Activated T-cell treated with anti-CD3 and anti-CD28 coated beads, Interleukin-2, amount 50 U/mL, for 72 hours (primary cell): Measurements from ENCODE around the gene ASTL. TPM values are rescaled to one million over a fixed set of nuclear protein-coding genes. Genes with fewer than 3 reads are reported as not detected.
A peak's percentile ranks its signal among the peaks of the same experiment; 100 is the strongest.

Experiments
- ATAC-seq, 2 donors: fragments of 150-1000 bp; cut with Tn5 transposase; replicated peaks in 1 of 2; 2 replicates each; pipeline ENCODE4 v1.10.0; 2021; ENCODE audit warnings: moderate library complexity in 2 of 2, mild to moderate bottlenecking in 1 of 2
- DNase-seq, 2 donors: peaks; one replicate each; pipeline ENCODE4 v3.0.0; 2021 to 2022; ENCODE audit warnings: mixed read lengths in 1 of 2
- H3K27ac Mint-ChIP-seq: one replicate; pipeline ENCODE4 v1.8.0; 2022; ENCODE audit warnings: mild to moderate bottlenecking, moderate library complexity, mixed read lengths
- H3K27me3 Mint-ChIP-seq: one replicate; pipeline ENCODE4 v1.8.0; 2022; ENCODE audit warnings: low read depth, mixed read lengths
- H3K36me3 Mint-ChIP-seq, 2 donors: one replicate each; pipeline ENCODE4 v1.8.0; 2022; ENCODE audit warnings: mixed read lengths in 2 of 2, mild to moderate bottlenecking in 1 of 2; ENCODE audit not compliant: insufficient read depth in 2 of 2
- H3K4me1 Mint-ChIP-seq: one replicate; pipeline ENCODE4 v1.8.0; 2022; ENCODE audit warnings: low read depth, mixed read lengths
- H3K4me3 Mint-ChIP-seq, 2 donors: one replicate each; pipeline ENCODE4 v1.8.0; 2022; ENCODE audit warnings: mild to moderate bottlenecking in 2 of 2, mixed read lengths in 2 of 2, moderate library complexity in 2 of 2
- H3K9me3 Mint-ChIP-seq, 2 donors: one replicate each; pipeline ENCODE4 v1.8.0; 2022; ENCODE audit warnings: mixed read lengths in 2 of 2
- total RNA-seq, 2 donors: library from RNA; stranded (reverse); gene quantifications; one replicate each; pipeline ENCODE4 v1.2.3, GENCODE V29; 2022

Gene ASTL
- total RNA-seq, 2 donors from 2014 or later: 8.1 to 9.1 TPM

DNA sequence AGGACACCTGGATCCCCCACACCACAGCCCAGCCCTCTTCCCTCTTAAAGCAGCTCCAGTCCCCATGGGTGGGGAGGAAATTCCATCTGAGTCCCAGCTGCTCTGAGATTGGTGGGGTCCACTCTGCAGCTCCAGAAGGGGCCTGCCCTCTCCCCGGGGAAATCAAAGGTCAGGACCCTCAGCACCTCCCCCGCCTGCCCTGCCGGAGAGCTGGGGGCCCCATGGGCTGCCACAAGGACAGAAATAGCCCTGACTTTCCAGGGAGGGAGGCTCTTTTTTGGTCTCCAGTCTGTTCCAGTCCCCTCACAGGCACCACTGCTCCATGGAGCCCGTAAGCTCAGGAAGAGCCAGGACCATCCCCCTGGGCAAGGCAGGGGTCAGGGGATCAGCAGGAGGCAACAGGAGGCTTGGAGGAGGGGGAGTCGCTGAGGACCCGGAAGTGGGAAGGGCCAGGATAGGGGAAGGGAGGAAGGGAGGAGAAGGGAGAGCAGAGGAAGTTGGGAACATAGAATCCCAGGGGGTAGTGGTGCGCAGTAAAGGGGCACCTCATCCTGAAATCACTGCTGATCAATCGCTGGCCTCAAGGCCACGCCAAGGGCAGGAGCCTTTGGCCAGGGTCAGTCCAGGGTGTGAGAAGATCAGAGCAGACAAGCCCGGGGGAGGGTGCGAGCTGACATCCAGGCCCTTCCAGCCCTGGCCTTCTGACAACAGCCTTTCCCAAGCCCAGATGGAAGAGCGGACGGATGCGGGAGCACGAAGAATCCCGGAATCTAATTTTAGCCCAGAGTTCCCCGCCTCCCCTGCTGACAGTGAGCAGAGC is 29.6 kb downstream of the ASTL start:
- no peak for DNase-seq
- H3K27ac Mint-ChIP-seq: no peak overlapping the region
- no peak overlapping the region for H3K4me3 Mint-ChIP-seq
- H3K27me3 Mint-ChIP-seq: no peaks in the 10 kb centered on the region
- no peaks in the 10 kb centered on the region for H3K4me1 Mint-ChIP-seq
- no peak for ATAC-seq
- peaks cover 6 to 15% of the 10 kb centered on the region in 2 donors for H3K36me3 Mint-ChIP-seq
- H3K9me3 Mint-ChIP-seq: peaks cover 2 to 10% of the 10 kb centered on the region in 2 donors

- H3K4me3 Mint-ChIP-seq: no peak overlapping the region
- peaks cover 2 to 10% of the 10 kb centered on the region in 2 donors for H3K9me3 Mint-ChIP-seq
- DNase-seq (no peak), ATAC-seq (no peak)
- H3K36me3 Mint-ChIP-seq: peaks cover 6 to 15% of the 10 kb centered on the region in 2 donors
- H3K27me3 Mint-ChIP-seq: no peaks in the 10 kb centered on the region
- no peak overlapping the region for H3K27ac Mint-ChIP-seq
- H3K4me1 Mint-ChIP-seq: no peaks in the 10 kb centered on the region
These were observed 30.2 kb downstream of the ASTL start for GRCh38 chr2:96108151-96108540.

- Mint-ChIP-seq H3K27me3 (no peaks in the 10 kb centered on the region), H3K4me3 (no peak overlapping the region), H3K27ac (no peak overlapping the region), H3K36me3 (peaks cover 6 to 15% of the 10 kb centered on the region in 2 donors), H3K4me1 (no peaks in the 10 kb centered on the region), H3K9me3 (peaks cover 2 to 10% of the 10 kb centered on the region in 2 donors)
- no peak for ATAC-seq
- DNase-seq: no peak
These were observed 30.6 kb downstream of the ASTL start for GRCh38 chr2:96107708-96108065.

- no peak for ATAC-seq
- H3K4me3 Mint-ChIP-seq: no peak overlapping the region
- no peak overlapping the region for H3K27ac Mint-ChIP-seq
These were observed 31.2 kb downstream of the ASTL start for GRCh38 chr2:96106991-96107707.

DNA sequence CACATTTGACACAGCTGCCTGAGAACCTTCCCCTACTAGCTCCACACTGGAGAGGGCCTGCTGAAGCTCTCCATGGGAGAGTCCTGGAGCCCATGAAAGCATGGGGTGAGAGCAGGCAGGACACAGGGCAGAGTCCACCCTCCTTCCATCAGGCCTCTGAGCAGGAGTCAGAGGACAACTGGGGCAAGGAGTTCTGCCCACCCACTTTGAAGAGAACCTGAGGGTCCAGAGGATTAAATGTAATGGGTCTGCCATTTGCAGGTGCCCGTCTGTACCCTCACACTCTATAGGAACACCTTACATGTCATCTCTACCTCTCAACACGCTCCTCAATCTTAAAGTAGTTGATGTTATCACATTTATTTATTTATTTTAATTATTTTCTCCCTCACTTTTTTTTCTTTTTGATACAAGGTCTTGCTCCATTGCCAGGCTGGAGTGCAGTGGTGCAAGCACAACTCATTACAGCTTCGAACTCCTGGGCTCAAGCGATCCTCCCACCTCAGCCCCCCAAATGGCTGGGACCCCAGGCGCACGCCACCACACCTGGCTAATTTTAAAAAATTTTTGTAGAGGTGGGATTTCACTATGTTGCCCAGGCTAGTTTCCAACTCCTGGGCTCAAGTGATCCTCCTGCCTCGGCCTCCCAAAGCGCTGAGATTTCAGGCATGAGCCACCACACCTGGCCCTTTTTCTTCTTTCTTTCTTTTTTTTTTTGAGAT is 32.1 kb downstream of the ASTL start:
- no peak for ATAC-seq
- no peak for DNase-seq

More at GRCh38 chr2:96106991-96107707, 31.2 kb downstream of the ASTL start:
- Mint-ChIP-seq H3K4me1 (no peaks in the 10 kb centered on the region), H3K36me3 (peaks cover 6 to 15% of the 10 kb centered on the region in 2 donors), H3K27me3 (no peaks in the 10 kb centered on the region), H3K9me3 (peaks cover 2 to 10% of the 10 kb centered on the region in 2 donors)
- DNase-seq: no peak

GRCh38 chr2:96105152-96105915 is 33.0 kb downstream of the ASTL start:
- Mint-ChIP-seq H3K9me3 (peaks cover 2 to 10% of the 10 kb centered on the region in 2 donors), H3K4me3 (no peak overlapping the region), H3K27me3 (no peaks in the 10 kb centered on the region), H3K27ac (no peak overlapping the region), H3K36me3 (peaks cover 6 to 15% of the 10 kb centered on the region in 2 donors), H3K4me1 (no peaks in the 10 kb centered on the region)
- no peak for ATAC-seq
- no peak for DNase-seq

More for the DNA sequence above, 32.1 kb downstream of the ASTL start:
- no peaks in the 10 kb centered on the region for H3K27me3 Mint-ChIP-seq
- H3K36me3 Mint-ChIP-seq: peaks cover 6 to 15% of the 10 kb centered on the region in 2 donors
- no peak overlapping the region for H3K4me3 Mint-ChIP-seq
- peaks cover 2 to 10% of the 10 kb centered on the region in 2 donors for H3K9me3 Mint-ChIP-seq
- no peak overlapping the region for H3K27ac Mint-ChIP-seq
- no peaks in the 10 kb centered on the region for H3K4me1 Mint-ChIP-seq

GRCh38 chr2:96104487-96104861 is 33.8 kb downstream of the ASTL start:
- Mint-ChIP-seq H3K9me3 (peaks cover 2 to 10% of the 10 kb centered on the region in 2 donors), H3K27ac (no peak overlapping the region), H3K4me3 (no peak overlapping the region), H3K36me3 (peaks cover 6 to 15% of the 10 kb centered on the region in 2 donors), H3K27me3 (no peaks in the 10 kb centered on the region), H3K4me1 (no peaks in the 10 kb centered on the region)
- no peak for DNase-seq
- no peak for ATAC-seq

DNA sequence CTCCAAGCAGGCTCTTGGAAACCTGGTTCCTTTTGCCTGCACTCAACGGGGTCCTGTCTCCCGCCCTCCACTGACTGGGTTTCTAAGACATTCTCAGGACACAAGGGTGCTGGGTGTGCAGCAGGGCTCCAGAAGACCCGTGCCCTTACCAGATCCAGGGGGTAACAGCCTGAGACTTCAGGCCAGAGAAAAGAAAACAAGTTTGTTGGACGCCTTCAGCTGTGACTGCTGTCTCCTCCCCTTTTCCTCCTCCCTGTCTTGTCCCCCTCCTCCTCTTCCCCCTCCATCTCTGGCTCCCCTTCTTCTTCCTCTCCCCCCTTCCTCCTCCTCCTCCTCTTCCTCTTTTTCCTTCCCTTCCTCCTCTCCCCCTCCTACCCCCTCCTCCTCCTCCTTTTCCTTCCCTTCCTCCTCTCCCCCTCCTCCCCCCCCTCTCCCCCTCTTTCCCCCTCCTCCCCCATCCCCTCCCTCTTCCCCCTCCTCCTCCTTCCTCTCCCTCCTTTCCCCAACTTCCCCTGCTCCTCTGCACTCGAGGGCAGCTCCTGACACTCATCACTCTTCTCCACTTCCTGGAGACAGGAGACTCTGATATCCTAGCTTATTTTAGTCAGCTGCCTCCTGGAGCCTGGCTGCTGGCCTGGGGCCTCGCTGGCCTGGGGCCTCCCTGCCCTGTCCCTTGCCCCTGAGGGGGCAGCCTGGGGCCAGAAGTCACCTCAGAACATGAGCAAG is 34.4 kb downstream of the ASTL start:
- no peaks in the 10 kb centered on the region for H3K27me3 Mint-ChIP-seq
- no peaks in the 10 kb centered on the region for H3K4me1 Mint-ChIP-seq
- ATAC-seq (no peak), DNase-seq (no peak)
- no peak overlapping the region for H3K4me3 Mint-ChIP-seq
- peaks cover 2 to 10% of the 10 kb centered on the region in 2 donors for H3K9me3 Mint-ChIP-seq
- peaks cover 6 to 15% of the 10 kb centered on the region in 2 donors for H3K36me3 Mint-ChIP-seq
- H3K27ac Mint-ChIP-seq: no peak overlapping the region

DNA sequence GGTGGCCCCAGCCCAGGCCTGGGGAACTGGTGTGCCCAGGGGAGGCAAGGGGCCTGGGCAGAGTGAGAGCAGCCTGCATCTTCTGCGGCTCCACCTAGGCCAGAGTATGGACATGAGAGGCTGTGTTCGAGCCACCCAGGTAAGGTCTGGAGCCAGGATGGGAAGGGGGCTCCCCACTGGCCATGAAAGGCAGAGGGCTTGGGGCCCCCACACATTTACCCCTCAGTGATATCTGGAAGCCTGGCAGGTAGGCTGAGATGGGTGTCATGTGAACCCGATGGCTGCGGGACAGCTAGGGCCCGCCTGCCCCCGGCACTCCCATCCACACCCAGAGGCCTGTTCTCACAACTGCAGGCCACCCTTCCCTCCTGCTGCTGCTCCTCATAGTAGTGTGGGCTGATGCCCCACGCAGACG is 35.1 kb downstream of the ASTL start:
- no peak overlapping the region for H3K27ac Mint-ChIP-seq
- no peaks in the 10 kb centered on the region for H3K4me1 Mint-ChIP-seq
- DNase-seq: no peak

GRCh38 chr2:96102596-96103186 is 35.6 kb downstream of the ASTL start:
- no peak for DNase-seq
- no peaks in the 10 kb centered on the region for H3K27me3 Mint-ChIP-seq
- H3K4me3 Mint-ChIP-seq: no peak overlapping the region

More for the DNA sequence above, 35.1 kb downstream of the ASTL start:
- peak in 1 of 2 donors; percentile 22 for ATAC-seq
- H3K9me3 Mint-ChIP-seq: peaks cover 2 to 10% of the 10 kb centered on the region in 2 donors
- H3K36me3 Mint-ChIP-seq: peaks cover 6 to 15% of the 10 kb centered on the region in 2 donors
- no peaks in the 10 kb centered on the region for H3K27me3 Mint-ChIP-seq
- no peak overlapping the region for H3K4me3 Mint-ChIP-seq

GRCh38 chr2:96100893-96101304 is 37.4 kb downstream of the ASTL start:
- H3K36me3 Mint-ChIP-seq: peaks cover 6 to 9% of the 10 kb centered on the region in 2 donors
- peaks cover 2 to 10% of the 10 kb centered on the region in 2 donors for H3K9me3 Mint-ChIP-seq
- DNase-seq (no peak), ATAC-seq (no peak)
- H3K4me3 Mint-ChIP-seq: no peak overlapping the region
- H3K27me3 Mint-ChIP-seq: no peaks in the 10 kb centered on the region
- no peak overlapping the region for H3K27ac Mint-ChIP-seq
- no peaks in the 10 kb centered on the region for H3K4me1 Mint-ChIP-seq

More at GRCh38 chr2:96102596-96103186, 35.6 kb downstream of the ASTL start:
- ATAC-seq: no peak
- no peak overlapping the region for H3K27ac Mint-ChIP-seq
- H3K9me3 Mint-ChIP-seq: peaks cover 2 to 10% of the 10 kb centered on the region in 2 donors
- H3K36me3 Mint-ChIP-seq: peaks cover 6 to 15% of the 10 kb centered on the region in 2 donors
- H3K4me1 Mint-ChIP-seq: no peaks in the 10 kb centered on the region
